HPDE6-E6E7 (cell line): ENCODE results near the gene P2RX1.
"Not testable (repeated sequence)": the region's sequence is repeated elsewhere in the genome, so short reads cannot be mapped to it uniquely, and the experiment has no call there.

Source experiments
- DNase-seq: peaks from one replicate; pipeline ENCODE4 v3.0.0; 2011; ENCODE audit warnings: missing footprints; ENCODE audit errors: extremely low spot score

Gene P2RX1

DNA sequence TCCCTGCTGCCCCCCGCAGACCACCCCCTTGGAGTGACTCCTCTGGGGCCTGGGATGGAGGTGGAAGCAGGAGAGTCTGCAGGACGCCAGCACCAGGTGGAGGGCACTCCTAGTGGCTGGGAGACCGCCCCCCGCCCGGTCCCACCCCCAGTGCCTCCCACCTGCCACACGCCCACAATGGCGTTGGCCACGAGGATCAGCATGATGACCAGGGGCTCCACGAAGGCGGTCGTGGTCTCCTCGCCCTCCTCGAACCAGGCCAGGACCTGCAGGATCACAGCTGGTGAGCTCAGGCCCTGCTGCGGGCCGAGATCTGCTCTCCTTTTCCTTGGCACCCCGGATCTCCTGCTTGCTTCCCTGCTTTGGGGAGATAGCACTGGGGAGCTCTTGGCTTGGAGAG lies 35.2 kb upstream of the P2RX1 start:
- DNase-seq, result no peak

DNA sequence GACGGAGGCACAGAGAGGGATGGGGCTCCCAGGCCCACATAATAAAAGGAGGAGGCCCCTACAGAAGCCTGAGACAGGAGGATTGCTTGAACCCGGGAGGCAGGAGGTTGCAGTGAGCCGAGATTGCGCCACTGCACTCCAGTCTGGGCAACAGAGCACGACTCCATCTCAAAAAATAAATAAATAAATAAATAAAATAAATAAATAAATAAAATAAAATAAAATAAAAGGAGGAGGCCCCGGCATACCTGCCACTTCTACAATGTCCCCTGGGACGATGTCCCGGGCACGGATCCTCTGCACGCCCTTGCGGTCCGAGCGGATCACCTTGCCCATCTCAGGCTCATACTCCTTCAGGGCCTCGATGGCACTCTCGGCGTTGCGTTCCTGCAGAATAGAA lies 34.7 kb upstream of the P2RX1 start:
- DNase-seq, result no peak

- DNase-seq, result no peak
Observed at GRCh38 chr17:3950584-3950983, 34.3 kb upstream of the P2RX1 start.

DNA sequence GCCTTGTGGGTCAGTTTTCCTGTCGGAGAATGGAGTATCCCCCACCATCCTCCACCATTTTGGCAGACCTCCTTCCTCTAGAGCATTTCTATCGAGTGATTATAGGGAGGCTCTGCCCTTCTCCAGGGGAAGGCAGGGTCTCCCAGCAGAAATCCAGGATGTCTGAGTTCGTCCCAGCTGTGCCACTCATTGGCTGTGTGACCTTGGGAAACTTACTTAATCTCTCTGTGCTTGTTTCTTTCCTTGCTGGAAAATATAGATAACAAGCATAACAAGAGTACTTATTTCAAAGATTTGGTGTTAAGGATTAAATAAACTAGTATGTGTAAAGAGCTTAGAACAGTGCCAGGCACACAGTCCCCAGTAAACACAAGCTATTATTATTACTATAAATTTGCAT lies 33.2 kb upstream of the P2RX1 start:
- no peak for DNase-seq

DNA sequence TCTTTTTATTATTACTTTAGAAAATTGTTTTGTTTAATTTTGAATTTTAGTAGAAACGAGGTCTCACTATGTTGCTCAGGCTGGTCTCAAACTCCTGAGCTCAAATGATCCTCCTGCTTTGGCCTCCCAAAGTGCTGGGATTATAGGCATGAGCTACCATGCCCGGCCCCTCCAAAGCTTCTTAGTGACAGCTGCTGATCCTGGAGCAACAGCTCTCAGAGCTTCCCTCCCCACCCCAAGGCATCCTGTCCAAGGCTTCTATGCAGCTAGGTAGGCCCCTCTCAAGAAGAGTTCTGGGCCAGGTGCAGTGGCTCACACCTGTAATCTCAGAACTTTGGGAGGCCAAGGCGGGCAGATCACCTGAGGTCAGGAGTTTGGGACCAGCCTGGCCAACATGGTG lies 32.3 kb upstream of the P2RX1 start:
- DNase-seq, result not testable (repeated sequence)

GRCh38 chr17:3947318-3947810 lies 31.1 kb upstream of the P2RX1 start:
- DNase-seq, result no peak

DNA sequence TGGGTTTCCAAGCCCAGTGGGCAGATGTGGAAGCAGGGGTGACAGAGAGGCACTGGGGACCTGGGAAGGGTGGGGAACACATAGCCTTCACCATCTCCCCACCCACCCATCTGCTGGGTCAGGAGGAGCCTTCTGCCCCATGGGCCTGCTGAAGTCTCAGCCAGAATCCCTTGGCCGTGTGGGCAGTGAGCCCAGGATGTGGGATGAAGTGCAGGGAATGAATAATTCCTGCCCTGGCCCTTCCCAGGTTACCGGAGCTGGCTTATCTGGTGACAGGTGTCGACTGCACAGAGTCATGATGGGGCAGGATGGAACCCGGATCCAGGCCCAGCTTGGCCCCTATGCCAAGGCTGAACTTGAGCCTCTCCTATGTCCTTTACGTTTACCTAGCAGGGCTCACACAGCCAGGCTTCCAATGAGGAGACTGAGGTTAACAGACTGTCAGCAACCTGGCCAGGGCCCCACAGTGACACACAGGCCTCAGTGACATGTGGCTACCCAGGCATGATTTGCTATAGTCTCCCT lies 30.5 kb upstream of the P2RX1 start:
- DNase-seq, result no peak

DNA sequence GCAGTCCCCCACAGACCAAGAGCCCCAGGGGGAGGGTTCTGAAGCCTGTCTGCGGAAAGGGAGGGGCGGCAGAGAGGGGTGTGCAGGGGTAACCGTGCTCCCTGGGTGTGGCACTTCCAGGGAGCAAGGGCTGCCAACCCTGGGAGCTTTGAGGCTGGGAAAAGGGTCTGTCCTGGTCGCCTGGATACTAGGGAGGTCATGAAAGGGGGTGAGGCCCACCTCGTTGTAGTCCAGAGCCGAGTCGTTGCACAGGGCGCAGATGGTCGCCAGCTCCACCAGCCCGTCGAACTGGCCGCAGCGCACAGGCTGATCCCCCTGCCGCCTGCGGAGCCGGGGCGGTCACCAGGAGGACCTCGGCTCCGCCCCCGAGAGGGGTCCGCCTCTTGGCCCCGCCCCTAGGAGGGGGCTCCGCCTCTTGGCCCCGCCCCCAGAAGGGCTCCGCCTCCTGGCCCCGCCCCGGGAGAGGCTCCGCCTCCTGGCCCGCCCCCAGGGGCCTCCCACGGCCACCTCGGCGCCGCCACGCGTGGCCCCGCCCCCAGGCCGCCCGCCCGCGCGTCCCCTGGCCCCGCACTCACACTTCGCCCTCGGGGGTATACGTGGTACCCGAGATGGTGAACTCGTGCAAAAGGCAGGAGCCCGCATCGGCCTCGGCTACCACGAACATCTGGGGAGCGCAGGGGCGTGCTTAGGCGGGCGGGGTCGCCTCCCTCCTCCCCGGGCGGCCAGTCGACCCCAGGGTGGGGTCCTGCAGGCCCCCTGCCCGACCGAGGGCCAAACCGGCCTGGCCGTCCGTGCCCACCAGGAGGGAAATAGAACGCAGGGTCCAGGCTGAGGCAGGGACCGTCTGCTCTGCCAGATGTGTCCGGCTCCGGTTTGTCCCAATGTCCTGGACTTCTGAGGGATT lies 28.5 kb upstream of the P2RX1 start:
- peak; percentile 29 for DNase-seq

DNA sequence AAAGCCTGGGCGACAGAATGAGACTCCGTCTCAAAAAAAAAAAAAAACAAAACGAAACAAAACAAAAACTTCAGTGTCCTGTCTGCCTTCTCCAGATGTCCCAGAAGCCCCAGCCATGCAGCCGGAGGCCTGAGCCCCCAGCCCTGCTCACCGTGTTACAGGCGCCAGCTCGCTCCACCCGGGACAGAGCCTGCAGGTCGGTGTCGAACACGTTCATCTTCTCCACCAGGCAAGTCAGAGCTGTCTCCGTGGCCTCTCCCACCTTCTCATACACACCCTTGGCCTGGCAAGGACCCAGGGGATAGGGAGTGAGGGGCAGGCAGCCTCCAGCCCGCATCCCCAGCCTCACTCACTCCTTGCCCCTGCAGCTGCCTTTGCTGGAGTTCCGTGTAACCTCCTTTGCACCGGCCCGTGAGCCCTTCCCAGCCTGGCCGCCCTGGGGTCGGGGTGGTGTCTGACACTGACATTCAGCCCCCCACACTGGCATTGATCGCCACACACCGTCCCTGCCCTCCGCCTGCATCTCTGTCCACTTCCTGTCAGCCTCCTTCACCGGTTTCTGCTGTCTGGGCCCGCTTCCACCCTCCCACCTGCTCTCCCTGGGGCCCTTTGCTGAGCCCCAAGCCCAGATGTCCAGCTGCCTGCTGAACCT lies 27.1 kb upstream of the P2RX1 start:
- DNase-seq, result no peak

DNA sequence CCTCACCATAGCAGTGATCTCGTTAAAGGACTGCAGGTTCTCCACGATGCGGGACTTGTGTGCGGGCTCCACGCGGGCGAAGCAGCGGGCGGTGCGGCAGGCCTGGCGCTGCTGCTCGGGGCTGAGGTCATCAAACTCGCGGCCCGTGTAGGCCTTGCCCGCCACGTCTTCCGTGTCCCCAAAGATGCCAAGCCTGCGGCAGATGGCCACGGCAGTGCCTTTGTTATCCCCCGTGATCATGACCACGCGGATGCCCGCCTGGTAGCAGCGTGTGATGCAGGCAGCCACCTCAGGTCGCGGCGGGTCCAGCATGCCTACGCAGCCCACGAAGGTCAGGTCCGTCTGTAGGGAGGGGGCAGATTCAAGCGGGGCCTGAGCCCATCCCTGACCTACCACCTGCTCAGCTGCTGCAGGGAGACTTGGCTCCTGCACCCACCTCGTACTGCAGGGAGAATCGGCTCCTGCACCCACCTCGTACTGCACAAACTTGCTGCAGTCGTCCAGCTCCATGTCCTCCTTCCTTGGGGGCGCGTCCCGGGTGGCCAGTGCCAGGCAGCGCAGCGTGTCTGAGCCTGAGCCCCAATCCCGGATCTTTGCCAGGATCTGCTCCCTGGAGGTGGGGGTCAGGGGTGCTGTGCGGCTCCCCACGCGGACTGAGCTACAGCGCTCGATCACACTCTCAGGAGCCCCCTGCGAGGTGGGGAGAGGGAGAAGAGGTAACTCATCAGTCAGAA lies 24.9 kb upstream of the P2RX1 start:
- no peak for DNase-seq

DNA sequence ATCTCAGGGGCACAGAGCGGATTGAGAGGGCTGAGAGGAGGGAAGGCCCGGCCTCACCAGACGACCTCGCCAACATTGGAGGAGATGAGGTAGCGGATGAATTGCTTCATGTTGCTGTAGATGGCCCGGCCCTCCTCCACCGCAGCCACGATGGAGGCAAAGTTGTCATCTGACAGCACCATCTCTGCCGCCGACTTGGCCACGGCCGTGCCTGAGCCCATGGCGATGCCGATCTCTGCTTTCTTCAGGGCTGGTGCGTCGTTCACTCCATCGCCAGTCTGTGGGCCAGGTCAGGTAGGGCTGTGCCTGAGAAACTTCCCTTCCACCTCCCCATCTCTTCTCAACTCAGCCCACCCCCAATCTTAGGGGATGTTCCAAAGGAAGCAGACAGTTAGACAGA lies 21.1 kb upstream of the P2RX1 start:
- DNase-seq, result no peak

DNA sequence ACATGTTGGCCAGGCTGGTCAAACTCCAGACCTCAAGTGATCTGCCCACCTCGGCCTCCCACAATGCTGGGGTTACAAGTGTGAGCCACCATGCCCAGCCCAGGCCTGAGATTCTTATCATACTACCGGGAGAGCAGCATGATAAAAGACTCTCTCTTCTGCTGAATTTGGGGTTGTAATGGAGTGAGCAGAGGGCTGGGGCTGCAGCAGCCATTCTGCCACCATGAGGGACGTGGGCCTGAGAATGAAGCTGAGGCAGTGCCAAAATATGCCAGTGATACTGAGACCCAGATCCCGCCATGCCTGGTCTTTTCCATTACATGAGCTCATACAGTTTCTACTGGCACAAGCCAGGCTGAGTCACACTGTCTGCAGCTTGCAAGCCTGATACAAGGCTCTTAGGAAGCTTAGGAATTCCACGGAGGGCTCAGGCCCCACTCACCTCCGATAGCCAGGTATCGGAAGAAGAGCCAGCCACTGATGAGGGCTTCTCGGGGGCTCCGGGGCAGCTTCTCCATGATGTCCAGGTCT lies 19.6 kb upstream of the P2RX1 start:
- DNase-seq, result no peak

DNA sequence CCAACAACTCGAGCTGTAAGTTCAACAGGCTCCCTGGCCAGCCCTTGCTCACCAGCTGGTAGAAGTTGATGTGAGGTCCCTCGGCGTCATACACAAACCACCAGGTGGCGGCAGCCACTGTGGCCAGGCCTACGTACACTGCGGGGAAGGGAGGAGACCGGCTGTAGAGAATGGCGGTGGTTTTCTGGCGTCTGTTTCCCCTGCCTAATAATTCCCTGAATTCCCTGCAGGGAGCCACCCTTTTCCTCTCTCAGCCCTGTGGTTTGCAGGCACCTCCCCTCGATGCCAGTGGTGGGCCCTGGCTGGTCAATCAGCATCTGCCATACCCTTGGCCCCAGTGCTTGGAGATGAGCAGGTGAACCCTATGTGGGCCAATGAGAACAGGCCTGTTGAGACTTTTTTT lies 18.9 kb upstream of the P2RX1 start:
- DNase-seq, result peak; percentile 49

- no peak for DNase-seq
Observed at GRCh38 chr17:3929764-3930163, 13.5 kb upstream of the P2RX1 start.

DNA sequence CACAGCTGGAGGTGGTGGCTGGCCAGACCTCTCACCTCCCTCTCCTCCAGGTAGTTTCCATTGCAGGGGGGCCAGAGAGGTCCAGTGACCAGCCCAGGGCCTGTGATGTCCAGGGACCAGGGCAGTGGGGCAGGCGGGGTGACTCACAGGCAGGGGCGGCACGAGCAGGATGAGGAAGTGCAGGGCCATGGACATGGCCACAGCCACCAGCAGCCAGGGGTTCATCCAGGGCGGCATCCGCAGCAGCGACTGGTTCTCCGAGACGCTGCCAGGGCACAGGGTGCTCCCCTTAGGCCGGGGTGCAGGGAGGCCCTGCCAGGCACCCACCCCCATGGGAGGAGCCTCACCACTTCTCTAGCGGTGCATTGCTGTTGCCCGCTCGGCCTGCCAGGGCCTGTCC lies 12.9 kb upstream of the P2RX1 start:
- no peak for DNase-seq

DNA sequence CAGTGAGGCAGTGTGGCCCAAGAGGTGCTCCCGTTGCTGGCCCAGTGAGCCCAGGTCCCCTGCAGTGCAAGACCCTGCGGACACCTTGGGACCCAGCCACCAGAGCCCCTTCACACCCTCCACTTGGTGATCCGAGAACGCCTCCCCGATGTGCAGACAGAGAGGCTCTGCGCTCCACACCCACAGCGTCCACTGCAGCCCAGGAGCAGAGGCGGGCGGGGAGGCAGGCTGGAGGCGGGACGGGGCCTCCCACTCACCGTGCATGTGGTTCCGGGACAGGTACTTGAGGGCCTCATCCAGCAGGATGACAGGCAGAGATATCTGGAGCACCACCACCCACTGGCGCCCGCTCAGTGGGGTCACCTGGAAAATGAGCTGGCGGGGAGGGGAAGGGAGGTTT lies 12.1 kb upstream of the P2RX1 start:
- DNase-seq, result no peak

DNA sequence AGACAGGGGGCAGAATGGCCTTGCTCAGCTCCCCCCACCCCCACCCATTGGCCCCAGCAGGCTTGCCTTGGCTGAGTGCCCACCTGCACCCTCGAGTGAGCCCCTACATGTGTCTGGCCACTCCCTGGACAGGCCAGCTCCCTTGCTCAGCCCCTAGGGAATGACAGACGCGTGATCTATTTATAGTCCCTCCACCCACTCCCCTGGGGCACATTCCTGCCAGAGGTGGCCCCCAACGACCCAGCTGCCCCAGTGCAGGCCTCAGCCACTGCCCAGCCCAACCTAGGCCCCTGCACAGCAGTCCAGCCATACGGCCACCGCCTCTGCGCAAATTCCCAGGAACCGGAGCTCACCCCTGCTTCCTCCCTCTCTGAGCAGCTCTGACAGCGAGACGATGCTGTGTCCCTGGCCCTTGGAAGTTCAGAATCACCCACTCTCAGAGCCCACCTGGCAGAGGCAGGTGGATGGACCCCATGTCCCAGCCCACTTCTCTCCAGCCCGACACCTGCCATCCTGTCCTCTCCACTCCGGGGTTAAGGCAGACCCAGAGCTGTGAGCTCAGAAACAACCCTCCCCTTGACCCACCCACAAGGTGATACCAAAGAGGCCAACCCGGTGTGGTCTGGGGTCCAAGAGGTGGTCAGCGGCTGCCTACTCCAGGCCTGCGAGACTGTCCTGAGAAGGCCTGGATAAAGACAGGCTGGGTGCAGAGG lies 11.5 kb upstream of the P2RX1 start:
- no peak for DNase-seq

DNA sequence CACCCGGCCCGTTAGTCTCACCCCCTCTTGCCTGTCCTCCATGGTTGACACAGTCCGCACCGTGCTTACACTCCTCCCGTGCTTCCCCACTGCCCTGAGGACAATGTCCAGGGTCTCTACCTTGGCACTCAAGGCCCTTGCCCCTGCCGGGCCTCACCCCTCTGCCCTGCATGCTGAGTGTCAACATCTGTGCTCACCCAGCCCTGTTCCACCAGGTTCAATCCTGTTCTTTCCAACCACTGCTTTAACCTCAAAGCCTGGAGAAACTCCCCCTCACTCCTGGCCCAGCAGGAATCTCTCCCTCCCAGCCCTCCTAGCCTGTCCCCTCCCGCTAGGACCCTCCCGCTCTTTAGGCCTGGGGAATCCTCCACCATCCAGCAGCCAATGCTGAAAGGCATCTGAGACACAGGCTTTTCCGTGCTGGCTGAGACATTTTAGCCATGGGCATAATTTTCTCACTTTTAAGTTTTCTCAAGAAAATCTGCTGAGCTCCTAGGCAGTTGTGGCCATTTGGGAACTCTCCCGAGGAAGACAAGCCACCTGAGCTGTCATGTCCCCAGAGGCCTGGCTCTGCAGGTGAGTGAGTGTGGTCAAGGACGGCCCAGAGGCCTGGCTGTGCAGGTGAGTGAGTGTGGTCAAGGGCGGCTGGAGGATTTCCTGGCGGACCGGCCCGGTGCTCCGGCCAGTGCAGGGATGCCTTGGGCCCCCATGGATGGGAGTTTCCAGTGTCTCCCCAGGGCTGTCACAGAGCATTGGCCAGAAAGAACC lies 10.8 kb upstream of the P2RX1 start:
- no peak for DNase-seq

GRCh38 chr17:3925684-3926485 lies 9.6 kb upstream of the P2RX1 start:
- no peak for DNase-seq
